Measurements from ENCODE around the gene MRPS31.

The MRPS31 gene

GRCh38 chr13:40770934-40771618 is at the start of gene MRPS31:
Gene MRPS31 (minus strand): TSS chr13:40771190. CDS start chr13:40771136, 54 bp downstream.
- Histone ChIP-seq H3K27ac (ENCODE audit: low read length) (peak within 1 kb of the TSS; percentile 42), H3K4me3 (ENCODE audit: low read length) (peak within 1 kb of the TSS; percentile 92), H3K27me3 (ENCODE audit: control insufficient read depth, insufficient read depth, low read length) (no peaks in the 10 kb centered on the region), H3K36me3 (ENCODE audit: control insufficient read depth, low read depth, low read length) (peaks cover 2% of the 10 kb centered on the region), H3K9me3 (ENCODE audit: control insufficient read depth, low read depth, low read length) (no peaks in the 10 kb centered on the region), H3K4me1 (ENCODE audit: control insufficient read depth, low read depth, low read length) (no peaks in the 10 kb centered on the region), H3K9ac (ENCODE audit: low read length) (peak within 1 kb of the TSS; percentile 85)

GRCh38 chr13:40819797-40820315 is 48.9 kb upstream of the MRPS31 start:
- no peaks in the 10 kb centered on the region for H3K36me3 ChIP-seq (ENCODE audit: control insufficient read depth, low read depth, low read length)

GRCh38 chr13:40818926-40819325 is 47.9 kb upstream of the MRPS31 start:
- no peak overlapping the region for H3K4me3 ChIP-seq (ENCODE audit: low read length)
- H3K4me1 ChIP-seq (ENCODE audit: control insufficient read depth, low read depth, low read length), result no peaks in the 10 kb centered on the region
- H3K9me3 ChIP-seq (ENCODE audit: control insufficient read depth, low read depth, low read length), result no peaks in the 10 kb centered on the region
- H3K9ac ChIP-seq (ENCODE audit: low read length), result no peak overlapping the region
- H3K27me3 ChIP-seq (ENCODE audit: control insufficient read depth, insufficient read depth, low read length), result no peaks in the 10 kb centered on the region
- H3K36me3 ChIP-seq (ENCODE audit: control insufficient read depth, low read depth, low read length), result no peaks in the 10 kb centered on the region
- no peak overlapping the region for H3K27ac ChIP-seq (ENCODE audit: low read length)

More at GRCh38 chr13:40819797-40820315, 48.9 kb upstream of the MRPS31 start:
- Histone ChIP-seq H3K27ac (ENCODE audit: low read length) (no peak overlapping the region), H3K9ac (ENCODE audit: low read length) (no peak overlapping the region), H3K4me3 (ENCODE audit: low read length) (no peak overlapping the region), H3K9me3 (ENCODE audit: control insufficient read depth, low read depth, low read length) (no peaks in the 10 kb centered on the region), H3K27me3 (ENCODE audit: control insufficient read depth, insufficient read depth, low read length) (no peaks in the 10 kb centered on the region), H3K4me1 (ENCODE audit: control insufficient read depth, low read depth, low read length) (no peaks in the 10 kb centered on the region)

GRCh38 chr13:40814803-40815202 is 43.8 kb upstream of the MRPS31 start:
- no peaks in the 10 kb centered on the region for H3K27me3 ChIP-seq (ENCODE audit: control insufficient read depth, insufficient read depth, low read length)
- H3K9me3 ChIP-seq (ENCODE audit: control insufficient read depth, low read depth, low read length), result no peaks in the 10 kb centered on the region
- peaks cover 2% of the 10 kb centered on the region for H3K36me3 ChIP-seq (ENCODE audit: control insufficient read depth, low read depth, low read length)

GRCh38 chr13:40813667-40814454 is 42.9 kb upstream of the MRPS31 start:
- H3K9me3 ChIP-seq (ENCODE audit: control insufficient read depth, low read depth, low read length), result no peaks in the 10 kb centered on the region
- no peaks in the 10 kb centered on the region for H3K27me3 ChIP-seq (ENCODE audit: control insufficient read depth, insufficient read depth, low read length)
- H3K4me1 ChIP-seq (ENCODE audit: control insufficient read depth, low read depth, low read length), result no peaks in the 10 kb centered on the region
- H3K4me3 ChIP-seq (ENCODE audit: low read length), result no peak overlapping the region
- H3K27ac ChIP-seq (ENCODE audit: low read length), result no peak overlapping the region
- peaks cover 10% of the 10 kb centered on the region for H3K36me3 ChIP-seq (ENCODE audit: control insufficient read depth, low read depth, low read length)
- H3K9ac ChIP-seq (ENCODE audit: low read length), result no peak overlapping the region

More at GRCh38 chr13:40814803-40815202, 43.8 kb upstream of the MRPS31 start:
- Histone ChIP-seq H3K27ac (ENCODE audit: low read length) (no peak overlapping the region), H3K4me1 (ENCODE audit: control insufficient read depth, low read depth, low read length) (no peaks in the 10 kb centered on the region), H3K4me3 (ENCODE audit: low read length) (no peak overlapping the region), H3K9ac (ENCODE audit: low read length) (no peak overlapping the region)

GRCh38 chr13:40812724-40813445 is 41.9 kb upstream of the MRPS31 start:
- Histone ChIP-seq H3K9ac (ENCODE audit: low read length) (no peak overlapping the region), H3K36me3 (ENCODE audit: control insufficient read depth, low read depth, low read length) (peaks cover 15% of the 10 kb centered on the region), H3K4me3 (ENCODE audit: low read length) (no peak overlapping the region), H3K9me3 (ENCODE audit: control insufficient read depth, low read depth, low read length) (no peaks in the 10 kb centered on the region), H3K27me3 (ENCODE audit: control insufficient read depth, insufficient read depth, low read length) (no peaks in the 10 kb centered on the region), H3K4me1 (ENCODE audit: control insufficient read depth, low read depth, low read length) (no peaks in the 10 kb centered on the region), H3K27ac (ENCODE audit: low read length) (no peak overlapping the region)

- H3K4me1 ChIP-seq (ENCODE audit: control insufficient read depth, low read depth, low read length), result no peaks in the 10 kb centered on the region
- no peaks in the 10 kb centered on the region for H3K27me3 ChIP-seq (ENCODE audit: control insufficient read depth, insufficient read depth, low read length)
- H3K27ac ChIP-seq (ENCODE audit: low read length), result no peak overlapping the region
- H3K9ac ChIP-seq (ENCODE audit: low read length), result no peak overlapping the region
- H3K4me3 ChIP-seq (ENCODE audit: low read length), result no peak overlapping the region
- H3K9me3 ChIP-seq (ENCODE audit: control insufficient read depth, low read depth, low read length), result no peaks in the 10 kb centered on the region
- peaks cover 15% of the 10 kb centered on the region for H3K36me3 ChIP-seq (ENCODE audit: control insufficient read depth, low read depth, low read length)
Observed at GRCh38 chr13:40812102-40812501, 41.1 kb upstream of the MRPS31 start.

GRCh38 chr13:40809471-40809870 is 38.5 kb upstream of the MRPS31 start:
- H3K27ac ChIP-seq (ENCODE audit: low read length), result no peak overlapping the region
- no peaks in the 10 kb centered on the region for H3K4me1 ChIP-seq (ENCODE audit: control insufficient read depth, low read depth, low read length)
- no peaks in the 10 kb centered on the region for H3K9me3 ChIP-seq (ENCODE audit: control insufficient read depth, low read depth, low read length)
- H3K36me3 ChIP-seq (ENCODE audit: control insufficient read depth, low read depth, low read length), result peaks cover 34% of the 10 kb centered on the region
- no peak overlapping the region for H3K9ac ChIP-seq (ENCODE audit: low read length)
- H3K4me3 ChIP-seq (ENCODE audit: low read length), result no peak overlapping the region
- no peaks in the 10 kb centered on the region for H3K27me3 ChIP-seq (ENCODE audit: control insufficient read depth, insufficient read depth, low read length)

- H3K4me1 ChIP-seq (ENCODE audit: control insufficient read depth, low read depth, low read length), result no peaks in the 10 kb centered on the region
- no peaks in the 10 kb centered on the region for H3K27me3 ChIP-seq (ENCODE audit: control insufficient read depth, insufficient read depth, low read length)
- no peak overlapping the region for H3K9ac ChIP-seq (ENCODE audit: low read length)
- no peak overlapping the region for H3K27ac ChIP-seq (ENCODE audit: low read length)
- H3K9me3 ChIP-seq (ENCODE audit: control insufficient read depth, low read depth, low read length), result no peaks in the 10 kb centered on the region
- H3K4me3 ChIP-seq (ENCODE audit: low read length), result no peak overlapping the region
- peaks cover 49% of the 10 kb centered on the region for H3K36me3 ChIP-seq (ENCODE audit: control insufficient read depth, low read depth, low read length)
Observed at GRCh38 chr13:40806241-40806640, 35.3 kb upstream of the MRPS31 start.

- Histone ChIP-seq H3K4me3 (ENCODE audit: low read length) (no peak overlapping the region), H3K36me3 (ENCODE audit: control insufficient read depth, low read depth, low read length) (peaks cover 61% of the 10 kb centered on the region), H3K4me1 (ENCODE audit: control insufficient read depth, low read depth, low read length) (no peaks in the 10 kb centered on the region), H3K9ac (ENCODE audit: low read length) (no peak overlapping the region), H3K9me3 (ENCODE audit: control insufficient read depth, low read depth, low read length) (no peaks in the 10 kb centered on the region), H3K27me3 (ENCODE audit: control insufficient read depth, insufficient read depth, low read length) (no peaks in the 10 kb centered on the region), H3K27ac (ENCODE audit: low read length) (no peak overlapping the region)
Observed at GRCh38 chr13:40803316-40803715, 32.3 kb upstream of the MRPS31 start.
